ENCODE results near the gene NR1H2.

NR1H2 gene

GRCh38 chr19:50427318-50427925, 51.2 kb downstream of the NR1H2 start:
- DNase-seq = no peak

GRCh38 chr19:50427997-50428425, 51.8 kb downstream of the NR1H2 start:
- no peak for DNase-seq

- DNase-seq = no peak
These were observed 52.7 kb downstream of the NR1H2 start for GRCh38 chr19:50428772-50429463.

GRCh38 chr19:50430888-50431342, 54.7 kb downstream of the NR1H2 start:
- DNase-seq = no peak

- peak; percentile 78 for DNase-seq
These were observed 55.3 kb downstream of the NR1H2 start for GRCh38 chr19:50431343-50432220.

- DNase-seq = no peak
These were observed 56.2 kb downstream of the NR1H2 start, which contains the start of gene MYBPC2 for GRCh38 chr19:50432221-50433028. Gene MYBPC2 (plus strand): TSS chr19:50432892. CDS start chr19:50432954, 62 bp downstream.
